ENCODE measurements around the gene POC1A. TPM values are rescaled to one million over a fixed set of nuclear protein-coding genes. Genes with fewer than 3 reads are reported as not detected.

POC1A gene
- total and polyA plus RNA-seq, 10 of the 15 experiments (the other 5 are each of a cell fraction or from before 2014, with no cell fraction given), result 8.5 to 49.8 (median 23.5) TPM

- no peak for ATAC-seq
These were observed 27.3 kb upstream of the POC1A start for GRCh38 chr3:52181543-52181942.

More at GRCh38 chr3:52181543-52181942, 27.3 kb upstream of the POC1A start:
- RAD21 ChIA-PET (ENCODE audit: unreplicated experiment), result no interaction called here
- CTCF ChIA-PET, result interaction anchor here (1.0 to 1.7 kb wide), 2 partner anchors 27 to 41 kb away, joined by 3 to 4 read pairs; partner anchors contain the start of gene POC1A
- SMC1A ChIA-PET (ENCODE audit: uncharacterized antibody, unreplicated experiment), result interaction anchor here (1.1 kb wide), 1 partner anchor 23 kb away, joined by 4 read pairs; no protein-coding TSS in a partner anchor
- Histone ChIP-seq H3K9ac (ENCODE audit: control insufficient read depth, insufficient read depth, low read length) (no peak overlapping the region), H3K9me3 (replicated peaks; ENCODE audit: control insufficient read depth, insufficient read depth, low read length) (no peaks in the 10 kb centered on the region), H3K4me3 (no peak overlapping the region), H3K27me3 (replicated peaks in 1 of 2; ENCODE audit: control insufficient read depth in 2 of 2, insufficient read depth in 2 of 2, low read length in 1 of 2) (no peaks in the 10 kb centered on the region), H3K4me1 (ENCODE audit: control insufficient read depth, insufficient read depth, low read length) (no peaks in the 10 kb centered on the region), H4K20me1 (ENCODE audit: control insufficient read depth, insufficient read depth) (no peaks in the 10 kb centered on the region), H3K4me2 (ENCODE audit: control insufficient read depth, insufficient read depth) (no peak overlapping the region), H3K79me2 (ENCODE audit: control insufficient read depth, insufficient read depth, low read length) (no peaks in the 10 kb centered on the region), H2AFZ (ENCODE audit: control insufficient read depth, low read depth, low read length) (no peak overlapping the region), H3K36me3 (ENCODE audit: control insufficient read depth in 2 of 2, insufficient read depth in 2 of 2, low read length in 1 of 2) (no peaks in the 10 kb centered on the region), H3K27ac (ENCODE audit: control insufficient read depth, insufficient read depth) (no peak overlapping the region)
- BruUV-seq (replicated peaks), result no TSS peak
- POLR2A ChIA-PET, result no interaction called here
- FAIRE-seq (no peak), DNase-seq (ENCODE audit: low read depth, low spot score) (no peak)
- intact Hi-C loops (cut with micrococcal nuclease; ENCODE audit: unreplicated experiment), result no loop called here
- TF ChIP-seq FOXM1 (IDR thresholded peaks at IDR 0.05; ENCODE audit: low read depth, low read length), result no peak
- TF ChIP-seq STAT1 (conservative IDR thresholded peaks at IDR 0.05), result no peak
- TF ChIP-seq E2F4 (IDR thresholded peaks at IDR 0.05; ENCODE audit: low read depth, low read length), result no peak
- TF ChIP-seq NR2F1 (conservative IDR thresholded peaks at IDR 0.05), result no peak
- TF ChIP-seq CBFB (IDR thresholded peaks at IDR 0.05; ENCODE audit: low read depth), result no peak
- no peak for TF ChIP-seq PRDM15 (CRISPR knock-in tag; IDR thresholded peaks at IDR 0.05)
- TF ChIP-seq EP300 (IDR thresholded peaks at IDR 0.05; ENCODE audit: borderline replicate concordance in 1 of 2, control insufficient read depth in 1 of 2, low read depth in 2 of 2, low read length in 2 of 2), result no peak
- TF ChIP-seq BCL11A (IDR thresholded peaks at IDR 0.05; ENCODE audit: low read depth, low read length), result no peak
- in situ Hi-C loops (cut with MboI), result no loop called here
- 24% methylated on average over 4 of the region's 4 CpGs for WGBS (ENCODE audit: insufficient coverage, insufficient replicate concordance, low lambda C conversion rate, missing lambda C conversion rate)

All from GM12878 (cell line).